OCI-LY7 (cell line): Measurements from ENCODE around the gene CSTF1. TPM values are rescaled to one million over a fixed set of nuclear protein-coding genes. Genes with fewer than 3 reads are reported as not detected.
A peak's percentile ranks its signal among the peaks of the same experiment; 100 is the strongest.

Experiments used
- BruUV-seq: library from RNA; stranded (reverse); fragments of 400-500 nt; replicated peaks from 2 replicates; lab custom pipeline; 2021; lab: Mats Ljungman, UMichigan
- CTCF ChIA-PET: fragments of 300-600 bp; sonication (Branson Sonifier 250); formaldehyde crosslinking; loops from one replicate; lab custom pipeline; 2022; ENCODE audit warnings: antibody characterized with exemption; ENCODE audit not compliant: unreplicated experiment; lab: Charles Lee
- POLR2A ChIA-PET: fragments of 300-600 bp; sonication (Branson Sonifier 250); formaldehyde crosslinking; loops from one replicate; lab custom pipeline; 2022; ENCODE audit warnings: antibody characterized with exemption; lab: Charles Lee
- DNase-seq: peaks from one replicate; pipeline ENCODE4 v3.0.0-alpha.2; 2015; ENCODE audit warnings: low spot score
- H2AFZ ChIP-seq: fragments of 200-600 bp; sonication (generic), shearing (Covaris generic); 2 replicates; pipeline ENCODE4 v1.6.1; 2014; ENCODE audit warnings: mild to moderate bottlenecking, antibody characterized with exemption, low read length, moderate library complexity
- H3K27ac ChIP-seq: fragments of 200-600 bp; sonication (generic); 2 replicates; pipeline ENCODE4 v1.5.1; 2014; ENCODE audit warnings: mixed run types, low read depth, mild to moderate bottlenecking, moderate library complexity, low read length, inconsistent platforms; ENCODE audit not compliant: poor library complexity, severe bottlenecking
- H3K36me3 ChIP-seq: fragments of 200-600 bp; sonication (generic); 2 replicates; pipeline ENCODE4 v1.6.1; 2014; ENCODE audit warnings: mild to moderate bottlenecking, antibody characterized with exemption, low read length, moderate library complexity, mixed read lengths; ENCODE audit not compliant: insufficient read depth
- H3K4me1 ChIP-seq: fragments of 200-600 bp; sonication (generic); 2 replicates; pipeline ENCODE4 v1.5.1; 2014; ENCODE audit warnings: mild to moderate bottlenecking, low read length; ENCODE audit not compliant: insufficient read depth, poor library complexity, severe bottlenecking
- H3K4me2 ChIP-seq: fragments of 200-600 bp; sonication (generic); 2 replicates; pipeline ENCODE4 v1.6.1; 2014; ENCODE audit warnings: mild to moderate bottlenecking, low read length
- H3K4me3 ChIP-seq: fragments of 200-600 bp; sonication (generic); 2 replicates; pipeline ENCODE4 v1.5.1; 2014; ENCODE audit warnings: mild to moderate bottlenecking, low read depth, low read length; ENCODE audit not compliant: poor library complexity, severe bottlenecking
- H3K79me2 ChIP-seq: fragments of 200-600 bp; sonication (generic); 2 replicates; pipeline ENCODE4 v1.6.1; 2016; ENCODE audit warnings: low read depth, mild to moderate bottlenecking, low read length, moderate library complexity, mixed read lengths; ENCODE audit not compliant: insufficient read depth
- H3K9me2 ChIP-seq: fragments of 200-600 bp; sonication (generic); 2 replicates; pipeline ENCODE4 v1.6.1; 2016; ENCODE audit warnings: mild to moderate bottlenecking, low read length, mixed read lengths; ENCODE audit not compliant: insufficient read depth
- H3K9me3 ChIP-seq: fragments of 200-600 bp; sonication (generic); 2 replicates; pipeline ENCODE4 v1.6.1; 2014; ENCODE audit warnings: mild to moderate bottlenecking, mixed run types, low read length, mixed read lengths
- H4K20me1 ChIP-seq: fragments of 200-600 bp; sonication (generic); 2 replicates; pipeline ENCODE4 v1.6.1; 2014; ENCODE audit warnings: mild to moderate bottlenecking, antibody characterized with exemption, low read length, moderate library complexity, mixed read lengths; ENCODE audit not compliant: insufficient read depth
- CTCF ChIP-seq: fragments of 200-600 bp; sonication (generic); conservative IDR thresholded peaks from 2 replicates; pipeline ENCODE4 v1.5.1; 2014; ENCODE audit warnings: mild to moderate bottlenecking, antibody characterized with exemption, low read length, moderate library complexity, mixed read lengths
- EZH2phosphoT487 ChIP-seq: fragments of 200-600 bp; sonication (generic); IDR thresholded peaks from 2 replicates; pipeline ENCODE4 v1.6.1; 2018; ENCODE audit warnings: low read depth, borderline replicate concordance, mild to moderate bottlenecking, mixed run types, antibody characterized with exemption, low read length, moderate library complexity, mixed read lengths
- intact Hi-C: fragments of 100-400 bp; cut with micrococcal nuclease; formaldehyde crosslinking; loops from one replicate; pipeline ENCODE4 v1.10.0; 2022; ENCODE audit not compliant: unreplicated experiment
- total RNA-seq, 2 experiments: library from RNA; depleted of rRNA in 1 of 2; stranded (reverse); fragments of >200 nt in 1 of 2; shearing (Covaris generic) in 1 of 2; gene quantifications; 2 replicates each; pipeline ENCODE4 v1.2.3, GENCODE V29; 2014 to 2022

CSTF1 gene
- total RNA-seq, 2 experiments from 2014 or later: 52.1 to 56.0 TPM

- TF ChIP-seq CTCF (no peak), EZH2phosphoT487 (no peak)
- H2AFZ ChIP-seq: peak overlapping the region; percentile 99
- H3K27ac ChIP-seq: no peak overlapping the region
- CTCF ChIA-PET: no interaction called here
- intact Hi-C loops: no loop called here
- H4K20me1 ChIP-seq: no peaks in the 10 kb centered on the region
- no peaks in the 10 kb centered on the region for H3K9me2 ChIP-seq
- no TSS peak for BruUV-seq
- H3K9me3 ChIP-seq: no peaks in the 10 kb centered on the region
- POLR2A ChIA-PET: no interaction called here
- no peaks in the 10 kb centered on the region for H3K36me3 ChIP-seq
- peak overlapping the region; percentile 58 for H3K4me2 ChIP-seq
- no peaks in the 10 kb centered on the region for H3K79me2 ChIP-seq
- H3K4me1 ChIP-seq: peaks cover 12% of the 10 kb centered on the region
- DNase-seq: no peak
- H3K4me3 ChIP-seq: peak overlapping the region; percentile 37
Measured at GRCh38 chr20:56429941-56430340, 37.5 kb downstream of the CSTF1 start.

- BruUV-seq: no TSS peak
Measured at GRCh38 chr20:56430461-56430860, 38.0 kb downstream of the CSTF1 start.

More at GRCh38 chr20:56430461-56430860, 38.0 kb downstream of the CSTF1 start:
- H3K36me3 ChIP-seq: no peaks in the 10 kb centered on the region
- POLR2A ChIA-PET: interaction anchor here (0.6 kb wide), 1 partner anchor 208 kb away, joined by 4 read pairs; no protein-coding TSS in a partner anchor
- no peak for TF ChIP-seq EZH2phosphoT487
- TF ChIP-seq CTCF: no peak
- H3K79me2 ChIP-seq: no peaks in the 10 kb centered on the region
- intact Hi-C loops: no loop called here
- H4K20me1 ChIP-seq: no peaks in the 10 kb centered on the region
- H3K4me2 ChIP-seq: no peak overlapping the region
- no peaks in the 10 kb centered on the region for H3K9me3 ChIP-seq
- H3K4me3 ChIP-seq: no peak overlapping the region
- H3K9me2 ChIP-seq: no peaks in the 10 kb centered on the region
- peak overlapping the region; percentile 99; the same call in 1 of the 2 replicates for H2AFZ ChIP-seq
- CTCF ChIA-PET: no interaction called here
- DNase-seq: no peak
- H3K27ac ChIP-seq: no peak overlapping the region
- H3K4me1 ChIP-seq: peaks cover 12% of the 10 kb centered on the region
